ENCODE results near the gene SPACA4.
"Not testable (repeated sequence)": the region's sequence is repeated elsewhere in the genome, so short reads cannot be mapped to it uniquely, and the experiment has no call there.

Gene SPACA4

GRCh38 chr19:48618278-48618915 is 11.9 kb downstream of the SPACA4 start:
- no peak for DNase-seq (ENCODE audit: extremely low read depth in 1 of 2, low read depth in 1 of 2)

GRCh38 chr19:48618916-48619691 is 12.6 kb downstream of the SPACA4 start, which contains the start of the genes RPL18 and SPHK2:
TSS of gene RPL18 (minus strand) at chr19:48619178. CDS start at chr19:48619143, 35 bp downstream.
TSS of gene SPHK2 (plus strand) at chr19:48619506. CDS start at chr19:48620515, 1,009 bp downstream.
- peak; percentile 82 to 89 for DNase-seq (ENCODE audit: extremely low read depth in 1 of 2, low read depth in 1 of 2)

GRCh38 chr19:48619692-48620585 is 13.4 kb downstream of the SPACA4 start:
- DNase-seq (ENCODE audit: extremely low read depth in 1 of 2, low read depth in 1 of 2): no peak

GRCh38 chr19:48623556-48624066 is 17.1 kb downstream of the SPACA4 start:
- no peak for DNase-seq (ENCODE audit: extremely low read depth in 1 of 2, low read depth in 1 of 2)

- peak; percentile 88 to 94 for DNase-seq (ENCODE audit: extremely low read depth in 1 of 2, low read depth in 1 of 2)
Measured at GRCh38 chr19:48624067-48624594, 17.6 kb downstream of the SPACA4 start.

GRCh38 chr19:48624791-48625723 is 18.5 kb downstream of the SPACA4 start:
- DNase-seq (ENCODE audit: extremely low read depth in 1 of 2, low read depth in 1 of 2): no peak

DNA sequence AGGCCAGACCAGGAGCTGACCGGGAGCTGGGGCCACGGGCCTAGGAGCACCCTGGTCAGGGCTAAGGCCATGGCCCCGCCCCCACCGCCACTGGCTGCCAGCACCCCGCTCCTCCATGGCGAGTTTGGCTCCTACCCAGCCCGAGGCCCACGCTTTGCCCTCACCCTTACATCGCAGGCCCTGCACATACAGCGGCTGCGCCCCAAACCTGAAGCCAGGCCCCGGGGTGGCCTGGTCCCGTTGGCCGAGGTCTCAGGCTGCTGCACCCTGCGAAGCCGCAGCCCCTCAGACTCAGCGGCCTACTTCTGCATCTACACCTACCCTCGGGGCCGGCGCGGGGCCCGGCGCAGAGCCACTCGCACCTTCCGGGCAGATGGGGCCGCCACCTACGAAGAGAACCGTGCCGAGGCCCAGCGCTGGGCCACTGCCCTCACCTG is 19.4 kb downstream of the SPACA4 start:
- DNase-seq (ENCODE audit: extremely low read depth in 1 of 2, low read depth in 1 of 2): no peak

GRCh38 chr19:48627201-48627864 is 20.8 kb downstream of the SPACA4 start:
- no peak for DNase-seq (ENCODE audit: extremely low read depth in 1 of 2, low read depth in 1 of 2)

DNA sequence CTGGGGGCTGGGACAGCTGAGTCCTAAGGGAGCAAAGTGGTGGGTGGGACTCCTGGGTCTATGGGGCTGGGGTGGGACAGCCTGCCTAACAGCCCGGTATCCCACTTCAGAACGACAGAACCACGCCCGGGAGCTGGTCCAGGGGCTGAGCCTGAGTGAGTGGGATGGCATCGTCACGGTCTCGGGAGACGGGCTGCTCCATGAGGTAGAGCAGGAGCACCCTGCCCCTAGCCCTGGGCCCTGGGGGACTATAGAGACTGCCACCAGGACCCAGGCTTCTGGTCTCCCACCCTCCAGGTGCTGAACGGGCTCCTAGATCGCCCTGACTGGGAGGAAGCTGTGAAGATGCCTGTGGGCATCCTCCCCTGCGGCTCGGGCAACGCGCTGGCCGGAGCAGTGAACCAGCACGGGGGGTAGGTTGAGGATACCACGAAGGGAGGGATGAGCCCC is 21.3 kb downstream of the SPACA4 start:
- DNase-seq (ENCODE audit: extremely low read depth in 1 of 2, low read depth in 1 of 2): no peak

GRCh38 chr19:48628486-48629296 is 22.1 kb downstream of the SPACA4 start:
- no peak for DNase-seq (ENCODE audit: extremely low read depth in 1 of 2, low read depth in 1 of 2)

- DNase-seq (ENCODE audit: extremely low read depth in 1 of 2, low read depth in 1 of 2): no peak
Measured at GRCh38 chr19:48629297-48629598, 22.7 kb downstream of the SPACA4 start.

DNA sequence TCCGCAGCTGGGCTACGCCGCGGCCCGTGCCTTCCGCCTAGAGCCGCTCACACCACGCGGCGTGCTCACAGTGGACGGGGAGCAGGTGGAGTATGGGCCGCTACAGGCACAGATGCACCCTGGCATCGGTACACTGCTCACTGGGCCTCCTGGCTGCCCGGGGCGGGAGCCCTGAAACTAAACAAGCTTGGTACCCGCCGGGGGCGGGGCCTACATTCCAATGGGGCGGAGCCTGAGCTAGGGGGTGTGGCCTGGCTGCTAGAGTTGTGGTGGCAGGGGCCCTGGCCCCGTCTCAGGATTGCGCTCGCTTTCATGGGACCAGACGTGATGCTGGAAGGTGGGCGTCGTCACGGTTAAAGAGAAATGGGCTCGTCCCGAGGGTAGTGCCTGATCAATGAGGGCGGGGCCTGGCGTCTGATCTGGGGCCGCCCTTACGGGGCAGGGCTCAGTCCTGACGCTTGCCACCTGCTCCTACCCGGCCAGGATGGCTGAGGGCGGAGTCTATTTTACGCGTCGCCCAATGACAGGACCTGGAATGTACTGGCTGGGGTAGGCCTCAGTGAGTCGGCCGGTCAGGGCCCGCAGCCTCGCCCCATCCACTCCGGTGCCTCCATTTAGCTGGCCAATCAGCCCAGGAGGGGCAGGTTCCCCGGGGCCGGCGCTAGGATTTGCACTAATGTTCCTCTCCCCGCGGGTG is 23.2 kb downstream of the SPACA4 start:
- DNase-seq (ENCODE audit: extremely low read depth in 1 of 2, low read depth in 1 of 2): no peak

DNA sequence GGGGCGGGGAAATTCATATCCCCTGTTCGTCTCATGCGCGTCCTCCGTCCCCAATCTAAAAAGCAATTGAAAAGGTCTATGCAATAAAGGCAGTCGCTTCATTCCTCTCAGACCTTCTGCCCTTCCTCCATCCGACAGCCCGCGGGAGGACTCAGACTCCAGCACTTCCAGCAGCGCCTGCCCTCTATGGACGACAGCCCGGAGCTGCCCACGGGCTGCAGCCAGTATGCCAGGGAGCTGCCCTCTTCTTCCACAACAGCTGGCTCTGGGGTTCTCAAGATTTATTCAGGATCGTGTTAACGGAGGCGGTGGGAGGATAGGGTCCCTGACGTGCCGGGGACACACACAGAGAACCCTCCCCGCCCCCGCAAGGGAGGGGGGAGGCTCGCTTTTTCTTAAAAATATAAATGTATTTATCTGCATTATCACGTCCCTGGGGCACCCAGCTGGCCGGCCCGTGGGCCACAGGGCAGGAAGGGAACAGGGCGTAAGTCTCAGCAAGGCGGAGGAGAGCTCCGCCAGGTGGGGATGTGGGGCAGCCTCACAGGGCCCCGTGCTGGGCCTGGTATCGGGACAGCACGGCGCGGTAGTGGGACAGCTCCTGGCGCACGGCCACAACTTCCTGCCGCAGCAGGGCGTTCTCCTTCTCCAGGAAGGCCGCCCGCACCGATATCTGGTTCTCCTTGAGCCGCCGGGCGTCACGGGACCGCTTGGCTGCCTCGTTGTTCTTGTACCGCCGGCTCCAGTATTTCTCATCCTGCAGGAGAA is 23.9 kb downstream of the SPACA4 start:
- DNase-seq (ENCODE audit: extremely low read depth in 1 of 2, low read depth in 1 of 2): no peak

DNA sequence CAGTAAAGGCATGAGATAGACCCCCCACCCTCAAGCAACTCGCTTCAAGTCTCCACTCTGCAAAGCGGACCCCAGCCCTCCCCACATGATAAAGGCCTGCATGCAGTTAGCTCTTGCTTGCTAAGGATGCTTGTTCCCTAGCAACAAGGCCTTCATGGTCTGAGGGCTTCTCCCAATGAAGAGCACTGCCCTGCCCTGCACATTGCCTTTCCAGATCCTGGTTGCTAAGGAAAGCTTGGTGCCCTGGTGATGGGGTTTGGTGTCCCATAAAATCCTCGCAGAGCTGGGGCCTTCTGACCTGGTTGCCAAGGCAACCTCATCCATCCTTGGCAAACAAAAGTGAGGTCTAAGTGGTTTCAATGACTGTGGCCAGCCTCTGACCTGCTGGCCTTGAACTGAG is 24.7 kb downstream of the SPACA4 start:
- DNase-seq (ENCODE audit: extremely low read depth in 1 of 2, low read depth in 1 of 2): no peak

DNA sequence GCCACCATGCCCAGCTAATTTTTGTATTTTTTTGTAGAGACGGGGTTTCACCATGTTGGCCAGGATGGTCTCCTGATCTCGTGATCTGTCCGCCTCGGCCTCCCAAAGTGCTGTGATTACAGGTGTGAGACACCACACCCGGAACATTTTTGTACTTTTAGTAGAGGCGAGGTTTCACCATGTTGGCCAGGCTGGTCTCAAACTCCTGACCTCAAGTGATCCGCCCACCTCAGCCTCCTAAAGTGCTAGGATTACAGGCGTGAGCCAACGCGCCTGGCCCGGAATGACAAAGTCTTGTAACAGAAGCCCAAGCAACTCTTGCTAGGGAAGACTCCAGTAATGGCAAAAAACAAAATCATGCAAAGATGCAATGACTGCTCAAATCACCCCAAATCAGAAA is 25.7 kb downstream of the SPACA4 start:
- not testable (repeated sequence) for DNase-seq (ENCODE audit: extremely low read depth in 1 of 2, low read depth in 1 of 2)

DNA sequence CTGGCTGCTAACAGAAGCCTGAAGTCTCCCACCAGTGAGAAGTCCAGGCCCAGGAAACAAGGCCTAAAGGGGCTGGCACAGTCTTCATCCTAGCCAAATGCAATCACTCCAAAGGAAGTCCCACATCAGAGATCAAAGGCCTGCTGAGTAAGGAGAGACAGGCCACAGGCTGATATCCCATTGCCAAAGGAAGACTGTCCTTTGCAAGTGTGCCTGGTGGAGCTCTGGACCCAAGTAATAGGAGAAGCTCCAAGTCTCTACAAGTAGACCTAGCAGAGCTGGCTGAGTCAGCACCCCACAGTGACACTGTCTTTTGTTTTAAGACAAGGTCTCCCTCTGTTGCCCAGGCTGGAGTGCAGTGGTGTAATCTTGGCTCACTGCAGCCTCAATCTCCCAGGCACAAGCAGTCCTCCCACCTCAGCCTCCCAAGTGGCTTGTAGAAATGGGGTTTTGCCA is 26.2 kb downstream of the SPACA4 start:
- DNase-seq (ENCODE audit: extremely low read depth in 1 of 2, low read depth in 1 of 2): no peak

Data from activated CD8-positive, alpha-beta memory T cell treated with anti-CD3 and anti-CD28 coated beads for 1 hour (primary cell).